HepG2 (cell line): ENCODE measurements around the gene ARFGEF2. TPM values are rescaled to one million over a fixed set of nuclear protein-coding genes. Genes with fewer than 3 reads are reported as not detected.

Source experiments
- AHR ChIP-seq: IDR thresholded peaks from 2 replicates; pipeline ENCODE4 v1.6.1; 2018; ENCODE audit warnings: missing genetic modification reagents, missing compliant biosample characterization
- ARNTL ChIP-seq: sonication (generic); formaldehyde crosslinking; IDR thresholded peaks from 2 replicates; pipeline ENCODE4 v1.4.0; 2020; ENCODE audit warnings: mild to moderate bottlenecking, missing genetic modification reagents
- CREB1 ChIP-seq, 2 experiments: fragments of 450-650 bp in 1 of 2; IDR thresholded peaks; 2 replicates each; pipeline ENCODE4 v1.6.1; 2016 to 2017; ENCODE audit warnings: control low read depth in 1 of 2, mild to moderate bottlenecking in 1 of 2, missing compliant biosample characterization in 1 of 2, missing genetic modification characterization in 1 of 2
- DR1 ChIP-seq: sonication (generic); formaldehyde crosslinking; IDR thresholded peaks from 2 replicates; pipeline ENCODE4 v1.8.0; 2021; ENCODE audit warnings: mild to moderate bottlenecking, missing genetic modification reagents, inconsistent platforms
- GABPA ChIP-seq, 2 experiments: IDR thresholded peaks; 2 replicates each; pipeline ENCODE4 v1.6.1; 2011 to 2016; ENCODE audit warnings: low read depth in 2 of 2, low read length in 1 of 2, missing biosample characterization in 1 of 2, missing genetic modification characterization in 1 of 2
- HNRNPL ChIP-seq: fragments of 200-400 bp; formaldehyde crosslinking; IDR thresholded peaks from 2 replicates; pipeline ENCODE4 v1.6.1; 2017; ENCODE audit warnings: mild to moderate bottlenecking, low read depth, low read length
- HNRNPLL ChIP-seq: fragments of 200-400 bp; formaldehyde crosslinking; IDR thresholded peaks from 2 replicates; pipeline ENCODE4 v1.6.1; 2017; ENCODE audit warnings: mild to moderate bottlenecking, low read depth, low read length; ENCODE audit not compliant: poor library complexity, severe bottlenecking
- MAX ChIP-seq: IDR thresholded peaks from 2 replicates; pipeline ENCODE4 v1.6.1; 2012; ENCODE audit warnings: inconsistent platforms
- MBD4 ChIP-seq: IDR thresholded peaks from 2 replicates; pipeline ENCODE4 v1.6.1; 2012; ENCODE audit warnings: low read length, inconsistent platforms, borderline replicate concordance
- MED1 ChIP-seq: sonication (generic); formaldehyde crosslinking; IDR thresholded peaks from 2 replicates; pipeline ENCODE4 v1.4.0; 2020; ENCODE audit warnings: missing genetic modification reagents
- MTA1 ChIP-seq: sonication (generic); formaldehyde crosslinking; IDR thresholded peaks from 2 replicates; pipeline ENCODE4 v1.4.0; 2020; ENCODE audit warnings: missing genetic modification reagents, mild to moderate bottlenecking, borderline replicate concordance
- MXD4 ChIP-seq: IDR thresholded peaks from 2 replicates; pipeline ENCODE4 v1.6.1; 2016; ENCODE audit warnings: mild to moderate bottlenecking, missing biosample characterization, missing genetic modification reagents
- NFKB2 ChIP-seq: sonication (generic); formaldehyde crosslinking; IDR thresholded peaks from 2 replicates; pipeline ENCODE4 v1.4.0; 2020; ENCODE audit warnings: missing genetic modification reagents, borderline replicate concordance
- NFRKB ChIP-seq: fragments of 450-650 bp; IDR thresholded peaks from 2 replicates; pipeline ENCODE4 v1.6.1; 2017
- NRL ChIP-seq: sonication (generic); formaldehyde crosslinking; IDR thresholded peaks from 2 replicates; pipeline ENCODE4 v1.5.0; 2020; ENCODE audit warnings: missing genetic modification reagents, mild to moderate bottlenecking, moderate library complexity, borderline replicate concordance
- RAD21 ChIP-seq: fragments of 450-650 bp; formaldehyde crosslinking; IDR thresholded peaks from 2 replicates; pipeline ENCODE4 v1.5.0; 2020; ENCODE audit warnings: mild to moderate bottlenecking
- RAD51 ChIP-seq: fragments of 450-650 bp; IDR thresholded peaks from 2 replicates; pipeline ENCODE4 v1.6.1; 2016; ENCODE audit warnings: borderline replicate concordance
- REPIN1 ChIP-seq: sonication (generic); formaldehyde crosslinking; IDR thresholded peaks from 2 replicates; pipeline ENCODE4 v1.8.0; 2022; ENCODE audit warnings: missing genetic modification reagents, low read depth, mild to moderate bottlenecking, borderline replicate concordance
- RFX3 ChIP-seq: IDR thresholded peaks from 2 replicates; pipeline ENCODE4 v1.6.1; 2016; ENCODE audit warnings: missing biosample characterization, missing genetic modification reagents
- SALL2 ChIP-seq: sonication (generic); formaldehyde crosslinking; IDR thresholded peaks from 2 replicates; pipeline ENCODE4 v1.8.1; 2023; ENCODE audit warnings: mild to moderate bottlenecking, missing genetic modification reagents, inconsistent platforms
- SP5 ChIP-seq: IDR thresholded peaks from 2 replicates; pipeline ENCODE4 v1.6.1; 2016; ENCODE audit warnings: low read depth, borderline replicate concordance
- ZNF503 ChIP-seq: sonication (generic); formaldehyde crosslinking; IDR thresholded peaks from 2 replicates; pipeline ENCODE4 v1.4.0; 2020; ENCODE audit warnings: missing genetic modification reagents
- ZNF543 ChIP-seq: sonication (generic); formaldehyde crosslinking; IDR thresholded peaks from 2 replicates; pipeline ENCODE4 v1.4.0; 2020; ENCODE audit warnings: mild to moderate bottlenecking, missing genetic modification reagents
- ZNF589 ChIP-seq: sonication (generic); formaldehyde crosslinking; conservative IDR thresholded peaks from 2 replicates; pipeline ENCODE4 v1.8.0; 2022; ENCODE audit warnings: mild to moderate bottlenecking, moderate library complexity, missing genetic modification reagents
- ZNF652 ChIP-seq: IDR thresholded peaks from 2 replicates; pipeline ENCODE4 v1.6.1; 2016; ENCODE audit warnings: low read depth, borderline replicate concordance
- ZNF780A ChIP-seq: sonication (generic); formaldehyde crosslinking; IDR thresholded peaks from 2 replicates; pipeline ENCODE4 v1.8.0; 2022; ENCODE audit warnings: mild to moderate bottlenecking, missing genetic modification reagents, moderate library complexity
- polyA plus RNA-seq, 8 experiments: library from polyadenylated mRNA; depleted of rRNA in 3 of 8; stranded (reverse) in 7 of 8; unstranded in 1 of 8; fragments of >200 nt; fragmentation: Illumina TruSeq in 4 of 8; extraction: Trizol in 4 of 8; gene quantifications; 2 replicates each; pipeline versions ENCODE4 v1.2.1 to v1.2.3, GENCODE V29; 2011 to 2016; ENCODE audit warnings: low read depth in 4 of 8, missing spikeins in 1 of 8, mixed read lengths in 1 of 8; ENCODE audit not compliant: insufficient read depth in 1 of 8
- total RNA-seq, 5 experiments: library from RNA; depleted of rRNA; stranded (reverse); fragments of >200 nt; fragmentation: Illumina TruSeq; extraction: Trizol; gene quantifications; 2 replicates each; pipeline ENCODE4 v1.2.3, GENCODE V29; 2016; ENCODE audit warnings: low read depth in 1 of 5
- TF ChIP-seq, protein P1 (sequence below), 2 experiments: sonication (generic) in 1 of 2; formaldehyde crosslinking in 1 of 2; IDR thresholded peaks; 2 replicates each; pipeline versions ENCODE4 v1.4.0 to v1.6.1; 2018 to 2020; ENCODE audit warnings: missing genetic modification reagents in 2 of 2, borderline replicate concordance in 1 of 2, low read depth in 1 of 2, mild to moderate bottlenecking in 1 of 2, missing biosample characterization in 1 of 2

The ARFGEF2 gene
- total and polyA plus RNA-seq, 2 of the 13 experiments (the other 11 are each of a cell fraction or from before 2014, with no cell fraction given): 44.0 to 60.8 TPM

DNA sequence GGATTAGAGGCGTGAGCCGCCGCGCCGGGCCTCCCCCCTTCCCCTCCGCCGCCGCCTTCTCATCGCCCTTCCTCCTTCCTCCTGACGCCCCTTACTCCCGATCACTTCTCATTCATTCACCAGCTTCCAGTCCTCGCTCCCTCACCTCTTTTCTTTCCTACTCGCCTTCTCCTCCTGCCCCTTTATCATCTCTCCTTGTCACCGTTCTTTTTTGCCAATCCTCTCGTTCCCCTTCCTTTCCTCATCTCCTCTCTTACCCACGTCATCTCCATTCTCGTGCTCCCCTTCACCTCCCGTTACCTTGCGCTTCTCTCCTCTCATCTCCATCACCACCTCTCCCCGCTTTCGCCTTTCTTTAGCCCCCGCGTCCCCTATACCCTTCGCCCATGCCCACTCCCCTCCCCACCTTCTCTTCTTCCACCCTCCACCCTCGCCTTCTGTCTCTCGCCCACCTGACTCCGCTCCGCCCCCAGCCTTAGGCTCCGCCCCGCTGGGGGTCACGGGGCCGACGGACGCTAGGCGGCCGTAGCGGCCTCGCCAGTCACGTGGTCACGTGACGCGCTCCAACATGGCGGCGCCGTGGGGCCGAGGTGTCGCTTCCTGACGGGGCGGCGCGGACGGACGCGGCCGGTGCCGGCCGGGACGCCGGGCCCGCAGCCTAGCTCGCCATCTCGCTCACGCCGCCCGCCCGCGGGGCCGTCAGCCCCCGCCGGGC, at the start of gene ARFGEF2 (continued):
- TF ChIP-seq, protein P1, sequence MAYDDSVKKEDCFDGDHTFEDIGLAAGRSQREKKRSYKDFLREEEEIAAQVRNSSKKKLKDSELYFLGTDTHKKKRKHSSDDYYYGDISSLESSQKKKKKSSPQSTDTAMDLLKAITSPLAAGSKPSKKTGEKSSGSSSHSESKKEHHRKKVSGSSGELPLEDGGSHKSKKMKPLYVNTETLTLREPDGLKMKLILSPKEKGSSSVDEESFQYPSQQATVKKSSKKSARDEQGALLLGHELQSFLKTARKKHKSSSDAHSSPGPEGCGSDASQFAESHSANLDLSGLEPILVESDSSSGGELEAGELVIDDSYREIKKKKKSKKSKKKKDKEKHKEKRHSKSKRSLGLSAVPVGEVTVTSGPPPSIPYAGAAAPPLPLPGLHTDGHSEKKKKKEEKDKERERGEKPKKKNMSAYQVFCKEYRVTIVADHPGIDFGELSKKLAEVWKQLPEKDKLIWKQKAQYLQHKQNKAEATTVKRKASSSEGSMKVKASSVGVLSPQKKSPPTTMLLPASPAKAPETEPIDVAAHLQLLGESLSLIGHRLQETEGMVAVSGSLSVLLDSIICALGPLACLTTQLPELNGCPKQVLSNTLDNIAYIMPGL (CRISPR knock-in tag; IDR thresholded peaks at IDR 0.05; ENCODE audit: borderline replicate concordance in 1 of 2, low read depth in 1 of 2): peak; percentile 77 to 91; a peak in 3 of 4 replicates
- TF ChIP-seq NRL (CRISPR knock-in tag): peak; percentile 40
- peak; percentile 91 for TF ChIP-seq RAD21 (CRISPR knock-in tag)
- peak; percentile 92; the same call in 1 of the 2 replicates for TF ChIP-seq ZNF780A (CRISPR knock-in tag)
- TF ChIP-seq RFX3 (CRISPR knock-in tag): 0 out of 2 replicates have a peak, but pooled peaks have one; percentile 30
- peak; percentile 74 for TF ChIP-seq HNRNPLL
- peak; percentile 64; the same call in 1 of the 2 replicates for TF ChIP-seq NFKB2 (CRISPR knock-in tag)
- TF ChIP-seq ZNF652 (CRISPR knock-in tag): 0 out of 2 replicates have a peak, but pooled peaks have one; percentile 14
- no peak for TF ChIP-seq ZNF503 (CRISPR knock-in tag)
- peak; percentile 96 for TF ChIP-seq ZNF589
- TF ChIP-seq DR1 (CRISPR knock-in tag): peak; percentile 72; the same call in 1 of the 2 replicates
- no peak for TF ChIP-seq ZNF543
- no peak; the same call in none of the 2 replicates for TF ChIP-seq MXD4
- peak; percentile 83 for TF ChIP-seq NFRKB
- peak; percentile 44; the same call in 1 of the 2 replicates for TF ChIP-seq MTA1
- TF ChIP-seq RAD51: peak; percentile 99
- peak; percentile 96 for TF ChIP-seq SP5
- TF ChIP-seq AHR (CRISPR knock-in tag): 0 out of 2 replicates have a peak, but pooled peaks have one; percentile 13
- TF ChIP-seq ARNTL (CRISPR knock-in tag): peak; percentile 96
- peak; percentile 89 for TF ChIP-seq CREB1 (IDR thresholded peaks at IDR 0.05)
- no peak for TF ChIP-seq CREB1 (CRISPR knock-in tag; IDR thresholded peaks at IDR 0.05)
- peak; percentile 58; the same call in 1 of the 2 replicates for TF ChIP-seq REPIN1
- 0 out of 2 replicates have a peak, but pooled peaks have one; percentile 51 for TF ChIP-seq MED1 (CRISPR knock-in tag)
- no peak for TF ChIP-seq HNRNPL
- TF ChIP-seq MBD4: no peak
- peak; percentile 72; the same call in 1 of the 2 replicates for TF ChIP-seq SALL2 (CRISPR knock-in tag)
- TF ChIP-seq GABPA (IDR thresholded peaks at IDR 0.05; ENCODE audit: low read depth, low read length): 0 out of 2 replicates have a peak, but pooled peaks have one; percentile 19
- peak; percentile 55 for TF ChIP-seq GABPA (CRISPR knock-in tag; IDR thresholded peaks at IDR 0.05; ENCODE audit: low read depth)
- TF ChIP-seq MAX: peak; percentile 96
